ENCODE results near the gene PMAIP1. TPM values are rescaled to one million over a fixed set of nuclear protein-coding genes. Genes with fewer than 3 reads are reported as not detected.

The PMAIP1 gene
- total RNA-seq, 2 experiments from 2014 or later = 92.8 to 98.9 TPM

DNA sequence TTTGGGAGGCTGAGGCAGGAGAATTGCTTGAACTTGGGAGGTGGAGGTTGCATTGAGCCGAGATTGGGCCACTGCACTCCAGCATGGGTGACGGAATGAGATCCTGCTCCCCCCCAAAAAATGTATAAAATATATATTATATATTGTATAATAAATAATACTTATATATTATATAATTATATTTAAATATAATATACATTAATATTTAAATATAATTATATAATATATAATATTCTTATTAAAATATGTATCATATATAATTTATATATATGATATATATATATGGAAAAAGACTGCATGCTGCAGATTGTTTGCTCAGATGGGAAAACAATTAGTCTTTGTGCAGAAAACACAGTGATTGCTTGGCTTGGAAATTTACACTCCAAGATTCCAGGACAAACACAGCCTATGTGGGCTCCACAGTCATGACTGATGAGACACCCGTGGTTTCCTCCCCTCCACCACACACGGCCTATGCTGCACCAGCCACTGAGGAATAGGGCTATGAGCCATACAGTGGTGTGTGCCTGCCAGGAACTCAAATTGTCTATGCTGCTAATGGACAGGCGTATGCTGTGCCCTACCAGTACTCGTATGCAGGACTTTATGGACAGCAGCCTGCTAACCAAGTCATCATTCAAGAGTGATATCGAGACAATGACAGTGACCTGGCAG is 30.0 kb downstream of the PMAIP1 start:
- Mint-ChIP-seq H3K9me3 (no peaks in the 10 kb centered on the region), H3K27me3 (no peaks in the 10 kb centered on the region), H3K4me3 (no peak overlapping the region), H3K36me3 (ENCODE audit: low read depth) (no peaks in the 10 kb centered on the region), H3K27ac (no peak overlapping the region), H3K4me1 (ENCODE audit: low read depth) (peaks cover 17% of the 10 kb centered on the region)
- peak; percentile 25 for ATAC-seq
- TF ChIP-seq, protein P1, sequence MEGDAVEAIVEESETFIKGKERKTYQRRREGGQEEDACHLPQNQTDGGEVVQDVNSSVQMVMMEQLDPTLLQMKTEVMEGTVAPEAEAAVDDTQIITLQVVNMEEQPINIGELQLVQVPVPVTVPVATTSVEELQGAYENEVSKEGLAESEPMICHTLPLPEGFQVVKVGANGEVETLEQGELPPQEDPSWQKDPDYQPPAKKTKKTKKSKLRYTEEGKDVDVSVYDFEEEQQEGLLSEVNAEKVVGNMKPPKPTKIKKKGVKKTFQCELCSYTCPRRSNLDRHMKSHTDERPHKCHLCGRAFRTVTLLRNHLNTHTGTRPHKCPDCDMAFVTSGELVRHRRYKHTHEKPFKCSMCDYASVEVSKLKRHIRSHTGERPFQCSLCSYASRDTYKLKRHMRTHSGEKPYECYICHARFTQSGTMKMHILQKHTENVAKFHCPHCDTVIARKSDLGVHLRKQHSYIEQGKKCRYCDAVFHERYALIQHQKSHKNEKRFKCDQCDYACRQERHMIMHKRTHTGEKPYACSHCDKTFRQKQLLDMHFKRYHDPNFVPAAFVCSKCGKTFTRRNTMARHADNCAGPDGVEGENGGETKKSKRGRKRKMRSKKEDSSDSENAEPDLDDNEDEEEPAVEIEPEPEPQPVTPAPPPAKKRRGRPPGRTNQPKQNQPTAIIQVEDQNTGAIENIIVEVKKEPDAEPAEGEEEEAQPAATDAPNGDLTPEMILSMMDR (IDR thresholded peaks at IDR 0.05) = no peak
- intact Hi-C loops (cut with micrococcal nuclease) = loop anchor here (5.0 kb wide), 1 partner anchor 92 kb away; no protein-coding TSS in a partner anchor
- peak; percentile 22 for DNase-seq
- POLR2A ChIA-PET = interaction anchor here (0.6 to 1.6 kb wide), 2 partner anchors 29 to 1018 kb away, joined by 3 to 7 read pairs; no protein-coding TSS in a partner anchor
- CTCF ChIA-PET = interaction anchor here (1.1 kb wide), 1 partner anchor 92 kb away, joined by 3 read pairs; no protein-coding TSS in a partner anchor

DNA sequence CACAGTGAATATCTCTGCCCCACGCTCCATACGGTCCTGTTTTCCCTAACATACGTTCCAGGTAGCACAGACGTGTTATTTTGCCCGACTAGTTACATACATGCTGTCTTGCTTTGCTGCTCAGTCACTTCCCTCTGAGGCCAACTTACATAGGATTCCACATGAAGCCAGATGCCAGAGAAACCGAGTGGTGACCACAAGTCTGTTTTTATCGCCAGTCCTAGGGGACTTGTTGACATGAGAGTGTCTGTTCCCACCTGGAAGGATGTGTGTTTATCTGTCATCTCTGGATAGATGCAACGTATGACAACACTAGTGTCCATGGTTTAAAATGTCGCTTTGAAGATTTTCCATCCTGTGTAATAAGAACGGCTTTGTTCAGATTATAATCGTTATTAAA is 32.6 kb downstream of the PMAIP1 start:
- ATAC-seq (no peak), DNase-seq (no peak)
- intact Hi-C loops (cut with micrococcal nuclease) = no loop called here
- CTCF ChIA-PET = interaction anchor here (1.2 to 1.3 kb wide), 2 partner anchors 9 to 56 kb away, joined by 3 read pairs; no protein-coding TSS in a partner anchor
- POLR2A ChIA-PET = no interaction called here
- Mint-ChIP-seq H3K27me3 (no peaks in the 10 kb centered on the region), H3K4me1 (ENCODE audit: low read depth) (peaks cover 5% of the 10 kb centered on the region), H3K27ac (no peak overlapping the region), H3K9me3 (no peaks in the 10 kb centered on the region), H3K4me3 (no peak overlapping the region), H3K36me3 (ENCODE audit: low read depth) (no peaks in the 10 kb centered on the region)
- TF ChIP-seq, protein P1 (IDR thresholded peaks at IDR 0.05) = no peak

DNA sequence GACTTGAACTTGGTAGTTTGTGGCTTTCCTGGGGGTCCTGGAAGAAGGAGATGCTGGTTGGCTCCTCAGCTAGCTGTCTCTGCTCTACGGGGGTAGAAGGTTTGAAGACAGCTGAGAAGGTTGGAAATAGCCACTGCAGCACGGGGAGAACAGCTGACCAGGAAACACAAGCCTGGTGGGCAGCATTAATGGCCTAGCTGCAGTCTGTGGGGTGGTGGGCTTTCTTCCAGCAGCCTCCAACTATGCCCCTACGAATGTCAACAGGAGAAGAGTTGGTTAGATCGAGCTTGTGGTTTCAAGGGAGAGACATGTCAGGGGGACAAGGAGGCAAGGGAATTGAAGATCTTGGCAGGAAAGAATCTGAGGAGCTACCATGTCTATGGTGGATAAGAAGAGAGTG is 38.9 kb downstream of the PMAIP1 start:
- intact Hi-C loops (cut with micrococcal nuclease) = no loop called here
- no peaks in the 10 kb centered on the region for H3K9me3 Mint-ChIP-seq
- DNase-seq (no peak), ATAC-seq (no peak)
- no peak overlapping the region for H3K27ac Mint-ChIP-seq
- no peak overlapping the region for H3K4me3 Mint-ChIP-seq
- no peaks in the 10 kb centered on the region for H3K27me3 Mint-ChIP-seq
- H3K36me3 Mint-ChIP-seq (ENCODE audit: low read depth) = no peaks in the 10 kb centered on the region
- TF ChIP-seq, protein P1 (IDR thresholded peaks at IDR 0.05) = no peak
- POLR2A ChIA-PET = no interaction called here
- CTCF ChIA-PET = no interaction called here
- H3K4me1 Mint-ChIP-seq (ENCODE audit: low read depth) = no peaks in the 10 kb centered on the region

DNA sequence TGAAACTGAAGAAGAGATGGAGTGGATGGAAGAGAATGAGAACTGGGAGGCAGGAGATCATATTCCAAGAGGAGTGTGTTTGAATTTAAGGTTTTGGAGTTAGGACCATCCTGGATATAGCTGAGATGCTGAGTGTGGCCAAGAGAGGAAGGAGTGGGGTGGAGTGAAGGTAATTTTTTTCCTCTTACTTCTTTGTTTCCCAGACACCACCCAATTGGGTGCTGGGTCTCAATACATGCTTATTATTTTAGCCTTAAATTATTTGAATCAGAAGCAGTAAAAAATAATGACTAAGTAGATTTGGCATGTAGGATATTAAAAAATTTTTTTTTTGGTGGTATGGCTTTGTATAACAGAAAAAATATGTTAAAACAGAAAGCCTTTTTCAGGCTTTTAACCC is 39.3 kb downstream of the PMAIP1 start:
- no peaks in the 10 kb centered on the region for H3K36me3 Mint-ChIP-seq (ENCODE audit: low read depth)
- intact Hi-C loops (cut with micrococcal nuclease) = no loop called here
- ATAC-seq (no peak), DNase-seq (no peak)
- no peak overlapping the region for H3K4me3 Mint-ChIP-seq
- POLR2A ChIA-PET = no interaction called here
- TF ChIP-seq, protein P1 (IDR thresholded peaks at IDR 0.05) = no peak
- H3K27ac Mint-ChIP-seq = no peak overlapping the region
- H3K9me3 Mint-ChIP-seq = no peaks in the 10 kb centered on the region
- H3K27me3 Mint-ChIP-seq = no peaks in the 10 kb centered on the region
- no peaks in the 10 kb centered on the region for H3K4me1 Mint-ChIP-seq (ENCODE audit: low read depth)
- CTCF ChIA-PET = no interaction called here

DNA sequence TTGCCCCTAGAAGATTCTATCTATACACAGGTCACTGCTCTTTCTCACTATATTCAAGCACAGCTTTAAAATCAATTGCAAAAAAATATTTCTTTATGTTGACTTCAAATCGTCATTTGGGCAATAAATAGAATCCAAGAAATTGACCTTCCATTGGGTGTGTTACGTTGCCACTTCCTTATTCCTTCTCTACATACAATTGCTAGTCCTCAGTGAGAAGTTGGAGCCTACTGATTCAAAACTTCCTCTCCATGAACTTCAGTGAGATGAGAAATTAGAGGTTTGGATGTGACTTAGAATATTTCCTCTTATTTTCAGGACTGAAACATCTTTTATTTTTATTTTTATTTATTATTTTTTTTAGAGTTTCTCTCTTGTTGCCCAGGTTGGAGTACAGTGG is 40.3 kb downstream of the PMAIP1 start:
- POLR2A ChIA-PET = interaction anchor here (0.6 to 1.1 kb wide), 2 partner anchors 13 to 362 kb away, joined by 3 read pairs; no protein-coding TSS in a partner anchor

More for the DNA sequence above, 40.3 kb downstream of the PMAIP1 start:
- Mint-ChIP-seq H3K27ac (no peak overlapping the region), H3K36me3 (ENCODE audit: low read depth) (no peaks in the 10 kb centered on the region), H3K9me3 (no peaks in the 10 kb centered on the region), H3K4me1 (ENCODE audit: low read depth) (no peaks in the 10 kb centered on the region), H3K27me3 (no peaks in the 10 kb centered on the region), H3K4me3 (no peak overlapping the region)
- intact Hi-C loops (cut with micrococcal nuclease) = no loop called here
- TF ChIP-seq, protein P1 (IDR thresholded peaks at IDR 0.05) = no peak
- no peak for ATAC-seq
- DNase-seq = no peak
- CTCF ChIA-PET = no interaction called here
